ENCODE results near the gene LHX1.

LHX1 gene

DNA sequence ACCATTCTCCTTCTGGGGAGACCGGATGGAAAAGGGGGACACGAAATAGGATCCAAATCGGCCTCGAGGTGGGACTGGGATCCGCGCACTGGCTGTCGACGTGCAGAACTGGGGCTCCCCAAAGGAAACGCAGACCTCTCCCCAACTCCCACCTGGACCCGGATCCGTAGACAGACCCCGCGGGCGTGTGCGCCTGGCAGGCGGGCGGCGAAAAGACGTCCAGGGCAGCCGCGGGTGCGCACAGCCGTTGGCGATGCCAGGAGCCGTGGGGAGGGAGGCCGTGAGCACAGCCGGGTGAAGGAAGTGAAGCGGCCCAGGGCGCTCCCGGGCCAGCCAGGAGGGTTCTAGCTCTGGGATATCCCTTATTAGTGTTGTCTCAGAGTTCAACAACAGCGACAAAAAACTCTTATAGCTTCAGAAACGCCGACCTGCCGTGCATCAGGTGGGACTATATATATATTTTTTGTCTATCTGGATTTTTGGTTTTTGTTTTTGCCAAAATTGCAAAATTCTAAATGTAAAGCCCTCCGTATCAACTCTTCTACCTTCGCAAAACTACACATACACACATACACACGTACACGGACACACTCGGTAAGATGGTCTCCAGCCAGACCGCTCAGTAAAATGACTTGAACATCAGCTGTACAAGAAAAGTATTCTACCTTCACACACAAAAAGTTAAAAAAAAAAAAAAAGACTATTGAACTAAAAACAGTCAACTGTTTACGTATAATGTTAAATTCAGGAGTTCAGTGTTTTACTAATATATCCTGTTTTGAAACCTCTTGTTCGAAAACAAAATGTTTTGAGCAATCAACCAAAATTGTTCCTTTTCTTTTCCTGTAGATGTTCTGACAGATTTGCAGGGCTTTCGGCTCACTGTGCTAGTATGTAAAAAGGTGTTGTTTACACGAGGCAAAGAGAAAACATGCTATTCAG is 6.2 kb downstream of the LHX1 start:
- H3K4me3 ChIP-seq (ENCODE audit: low read depth, low read length): no peak overlapping the region
- CTCF ChIA-PET: interaction anchor here (0.6 to 2.0 kb wide), 2 partner anchors 104 to 239 kb away, joined by 3 to 7 read pairs; no protein-coding TSS in a partner anchor

DNA sequence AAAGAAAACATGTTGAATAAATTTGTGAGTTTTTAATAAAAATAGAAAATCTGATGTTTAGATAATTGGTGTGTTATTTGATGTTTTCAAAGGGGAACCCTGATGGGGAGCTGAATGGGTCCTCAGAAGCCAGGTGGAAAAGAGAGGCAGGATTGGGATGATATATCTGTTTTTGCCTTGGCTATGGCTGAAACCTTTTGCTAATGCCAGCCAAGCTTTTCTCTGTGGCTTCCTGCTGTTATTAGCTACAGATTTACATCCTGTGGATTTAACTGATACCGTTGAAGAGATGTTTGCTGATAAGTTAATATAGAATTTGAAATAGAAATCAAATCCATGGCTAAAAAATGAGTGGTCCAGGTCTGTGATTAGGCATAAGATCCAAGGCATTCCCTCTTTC is 7.3 kb downstream of the LHX1 start:
- ChIA-PET CTCF (interaction anchor here (0.6 to 2.0 kb wide), 6 partner anchors 79 to 450 kb away, joined by 3 to 7 read pairs (median 4); no protein-coding TSS in a partner anchor), POLR2A (interaction anchor here (1.4 to 2.4 kb wide), 2 partner anchors 7 to 17 kb away, joined by 3 to 11 read pairs; partner anchors contain the start of gene LHX1)
- no peak overlapping the region for H3K4me3 ChIP-seq (ENCODE audit: low read depth, low read length)
- TF ChIP-seq, protein P1, sequence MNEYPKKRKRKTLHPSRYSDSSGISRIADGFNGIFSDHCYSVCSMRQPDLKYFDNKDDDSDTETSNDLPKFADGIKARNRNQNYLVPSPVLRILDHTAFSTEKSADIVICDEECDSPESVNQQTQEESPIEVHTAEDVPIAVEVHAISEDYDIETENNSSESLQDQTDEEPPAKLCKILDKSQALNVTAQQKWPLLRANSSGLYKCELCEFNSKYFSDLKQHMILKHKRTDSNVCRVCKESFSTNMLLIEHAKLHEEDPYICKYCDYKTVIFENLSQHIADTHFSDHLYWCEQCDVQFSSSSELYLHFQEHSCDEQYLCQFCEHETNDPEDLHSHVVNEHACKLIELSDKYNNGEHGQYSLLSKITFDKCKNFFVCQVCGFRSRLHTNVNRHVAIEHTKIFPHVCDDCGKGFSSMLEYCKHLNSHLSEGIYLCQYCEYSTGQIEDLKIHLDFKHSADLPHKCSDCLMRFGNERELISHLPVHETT (tag by site-specific recombination; IDR thresholded peaks at IDR 0.05): no peak
- TF ChIP-seq ZNF692 (tag by site-specific recombination; IDR thresholded peaks at IDR 0.05) (no peak), ZSCAN18 (tag by site-specific recombination; IDR thresholded peaks at IDR 0.05) (no peak), SP7 (tag by site-specific recombination; IDR thresholded peaks at IDR 0.05) (no peak), BCL11B (tag by site-specific recombination; IDR thresholded peaks at IDR 0.05; ENCODE audit: low read depth) (no peak), ZNF514 (tag by site-specific recombination; IDR thresholded peaks at IDR 0.05) (no peak), ZNF132 (tag by site-specific recombination; IDR thresholded peaks at IDR 0.05; ENCODE audit: borderline replicate concordance) (no peak), GFI1B (tag by site-specific recombination; IDR thresholded peaks at IDR 0.05) (no peak), ZNF664 (tag by site-specific recombination; IDR thresholded peaks at IDR 0.05) (no peak), BCL11A (tag by site-specific recombination; IDR thresholded peaks at IDR 0.05; ENCODE audit: low read depth) (no peak), ZNF416 (tag by site-specific recombination; IDR thresholded peaks at IDR 0.05) (no peak), FEZF1 (tag by site-specific recombination; IDR thresholded peaks at IDR 0.05) (no peak), ZNF335 (tag by site-specific recombination; conservative IDR thresholded peaks at IDR 0.05) (no peak)
- no peak overlapping the region for H3K27ac ChIP-seq (ENCODE audit: extremely low read depth, low read depth, low read length)
- no peaks in the 10 kb centered on the region for H3K4me1 ChIP-seq (ENCODE audit: control insufficient read depth, insufficient read depth, low read length)
- H3K36me3 ChIP-seq (ENCODE audit: control insufficient read depth in 2 of 2, insufficient read depth in 1 of 2, low read length in 2 of 2): peaks cover 0 to 34% of the 10 kb centered on the region in 2 experiments; a peak in 1 of 3 replicates
- no peaks in the 10 kb centered on the region for H3K9me3 ChIP-seq (ENCODE audit: control insufficient read depth, insufficient read depth, low read depth, low read length)

More for the DNA sequence above, 6.2 kb downstream of the LHX1 start:
- Histone ChIP-seq H3K9me3 (ENCODE audit: control insufficient read depth, insufficient read depth, low read depth, low read length) (no peaks in the 10 kb centered on the region), H3K36me3 (ENCODE audit: control insufficient read depth in 2 of 2, insufficient read depth in 1 of 2, low read length in 2 of 2) (peaks cover 0 to 34% of the 10 kb centered on the region in 2 experiments; a peak in 1 of 3 replicates), H3K27ac (ENCODE audit: extremely low read depth, low read depth, low read length) (no peak overlapping the region), H3K4me1 (ENCODE audit: control insufficient read depth, insufficient read depth, low read length) (no peaks in the 10 kb centered on the region)
- TF ChIP-seq ZNF175 (tag by site-specific recombination; IDR thresholded peaks at IDR 0.05): no peak
- no peak for TF ChIP-seq ZNF10 (tag by site-specific recombination; IDR thresholded peaks at IDR 0.05)
- no peak for TF ChIP-seq ZNF239 (tag by site-specific recombination; IDR thresholded peaks at IDR 0.05)
- TF ChIP-seq ZNF416 (tag by site-specific recombination; IDR thresholded peaks at IDR 0.05): no peak
- no peak for TF ChIP-seq ZNF660 (tag by site-specific recombination; IDR thresholded peaks at IDR 0.05)
- no peak for TF ChIP-seq ZNF274 (IDR thresholded peaks at IDR 0.05; ENCODE audit: low read length)
- TF ChIP-seq ZNF274 (tag by site-specific recombination; IDR thresholded peaks at IDR 0.05; ENCODE audit: borderline replicate concordance): no peak
- POLR2A ChIA-PET: no interaction called here

Data from HEK293 (cell line).